ENCODE results near the gene FN3KRP. TPM values are rescaled to one million over a fixed set of nuclear protein-coding genes. Genes with fewer than 3 reads are reported as not detected.

The FN3KRP gene
- total and polyA plus RNA-seq, 2 experiments from 2014 or later = 17.0 to 27.4 TPM

DNA sequence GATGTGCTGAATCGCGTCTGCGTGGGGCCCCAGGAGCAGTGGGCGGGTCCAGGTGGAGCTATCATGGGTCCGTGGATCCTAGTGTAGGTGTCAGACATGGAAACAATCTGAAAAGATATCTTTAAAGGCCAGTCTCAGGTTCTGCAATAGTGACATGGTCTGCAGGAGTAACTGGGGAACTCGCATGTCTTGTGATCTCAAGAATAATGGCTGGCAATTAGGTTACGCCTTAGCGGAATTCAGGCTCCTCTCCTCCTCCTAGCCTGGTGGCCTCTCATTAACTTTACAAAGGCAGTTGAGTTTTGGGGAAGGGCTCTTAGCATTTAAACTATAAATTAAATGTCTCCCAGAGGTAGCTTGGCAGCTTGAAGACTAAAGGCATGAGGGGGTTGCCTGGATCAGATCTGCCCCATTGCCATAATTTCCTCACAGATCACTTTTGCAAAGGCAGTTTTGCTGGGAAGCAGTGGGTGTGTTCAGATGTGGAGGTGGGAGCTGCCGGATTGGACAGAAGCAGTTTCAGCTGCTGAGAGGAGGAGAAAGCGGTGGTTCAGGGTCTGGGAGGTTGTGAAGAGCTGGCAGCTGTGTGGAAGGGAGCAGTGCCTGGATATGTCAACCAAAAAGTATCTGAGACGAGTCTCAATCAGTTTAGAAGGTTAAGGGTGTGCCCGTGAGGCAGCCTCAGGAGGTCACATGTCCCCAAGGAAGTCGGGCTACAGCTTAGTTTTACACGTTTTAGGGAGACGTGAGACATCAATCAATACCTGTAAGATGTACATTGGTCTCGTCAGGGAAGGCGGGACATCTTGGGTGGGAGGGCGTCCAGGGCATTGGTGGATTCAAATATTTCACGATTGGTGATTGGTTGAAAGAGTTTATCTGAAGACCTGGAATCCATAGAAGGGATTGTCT is 38.0 kb downstream of the FN3KRP start:
- TF ChIP-seq, protein P1, sequence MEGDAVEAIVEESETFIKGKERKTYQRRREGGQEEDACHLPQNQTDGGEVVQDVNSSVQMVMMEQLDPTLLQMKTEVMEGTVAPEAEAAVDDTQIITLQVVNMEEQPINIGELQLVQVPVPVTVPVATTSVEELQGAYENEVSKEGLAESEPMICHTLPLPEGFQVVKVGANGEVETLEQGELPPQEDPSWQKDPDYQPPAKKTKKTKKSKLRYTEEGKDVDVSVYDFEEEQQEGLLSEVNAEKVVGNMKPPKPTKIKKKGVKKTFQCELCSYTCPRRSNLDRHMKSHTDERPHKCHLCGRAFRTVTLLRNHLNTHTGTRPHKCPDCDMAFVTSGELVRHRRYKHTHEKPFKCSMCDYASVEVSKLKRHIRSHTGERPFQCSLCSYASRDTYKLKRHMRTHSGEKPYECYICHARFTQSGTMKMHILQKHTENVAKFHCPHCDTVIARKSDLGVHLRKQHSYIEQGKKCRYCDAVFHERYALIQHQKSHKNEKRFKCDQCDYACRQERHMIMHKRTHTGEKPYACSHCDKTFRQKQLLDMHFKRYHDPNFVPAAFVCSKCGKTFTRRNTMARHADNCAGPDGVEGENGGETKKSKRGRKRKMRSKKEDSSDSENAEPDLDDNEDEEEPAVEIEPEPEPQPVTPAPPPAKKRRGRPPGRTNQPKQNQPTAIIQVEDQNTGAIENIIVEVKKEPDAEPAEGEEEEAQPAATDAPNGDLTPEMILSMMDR (IDR thresholded peaks at IDR 0.05; ENCODE audit: poor library complexity) = no peak
- TF ChIP-seq EZH2phosphoT487 (IDR thresholded peaks at IDR 0.05; ENCODE audit: low read depth, severe bottlenecking, unreplicated experiment) (no peak), EZH2 (IDR thresholded peaks at IDR 0.05; ENCODE audit: borderline replicate concordance) (no peak)
- H3K4me1 ChIP-seq (ENCODE audit: insufficient read depth) = peaks cover 8% of the 10 kb centered on the region
- H3K4me2 ChIP-seq = no peak overlapping the region
- H3K4me3 ChIP-seq = no peak overlapping the region
- no peaks in the 10 kb centered on the region for H3K9me2 ChIP-seq (replicated peaks; ENCODE audit: insufficient read depth)
- no peak for DNase-seq (ENCODE audit: low spot score)
- WGBS (ENCODE audit: low lambda C conversion rate, missing lambda C conversion rate) = 75% methylated on average over 19 of the region's 19 CpGs
- H3K9me3 ChIP-seq (ENCODE audit: low read depth) = no peaks in the 10 kb centered on the region
- H2AFZ ChIP-seq = no peak overlapping the region
- H3K36me3 ChIP-seq (replicated peaks; ENCODE audit: insufficient read depth, low read depth) = no peaks in the 10 kb centered on the region
- H3K27ac ChIP-seq = no peak overlapping the region
- peaks cover 37% of the 10 kb centered on the region for H3K79me2 ChIP-seq
- H3K27me3 ChIP-seq = no peaks in the 10 kb centered on the region
- H4K20me1 ChIP-seq (ENCODE audit: insufficient read depth, poor library complexity, severe bottlenecking) = peaks cover 9% of the 10 kb centered on the region

DNA sequence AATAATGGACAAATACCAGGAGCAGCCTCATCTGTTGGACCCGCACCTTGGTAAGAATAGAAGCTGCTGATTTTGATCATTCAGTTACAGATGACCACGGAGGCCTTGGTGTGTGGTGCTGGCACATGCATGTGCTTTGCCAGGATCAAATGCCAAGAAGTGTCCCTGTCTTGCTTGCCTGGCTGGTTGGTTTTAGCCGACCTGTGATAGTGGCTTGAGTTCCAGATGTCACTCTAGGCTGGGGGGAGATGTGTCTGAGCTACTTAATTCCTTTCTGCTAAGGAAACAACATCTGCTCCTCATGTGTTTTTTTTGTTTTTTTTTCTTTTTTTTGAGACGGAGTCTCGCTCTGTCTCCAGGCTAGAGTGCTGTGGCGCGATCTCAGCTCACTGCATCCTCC is 39.7 kb downstream of the FN3KRP start:
- Histone ChIP-seq H3K27ac (no peak overlapping the region), H3K79me2 (peaks cover 39% of the 10 kb centered on the region)
- 93% methylated on average over 7 of the region's 7 CpGs for WGBS (ENCODE audit: low lambda C conversion rate, missing lambda C conversion rate)

DNA sequence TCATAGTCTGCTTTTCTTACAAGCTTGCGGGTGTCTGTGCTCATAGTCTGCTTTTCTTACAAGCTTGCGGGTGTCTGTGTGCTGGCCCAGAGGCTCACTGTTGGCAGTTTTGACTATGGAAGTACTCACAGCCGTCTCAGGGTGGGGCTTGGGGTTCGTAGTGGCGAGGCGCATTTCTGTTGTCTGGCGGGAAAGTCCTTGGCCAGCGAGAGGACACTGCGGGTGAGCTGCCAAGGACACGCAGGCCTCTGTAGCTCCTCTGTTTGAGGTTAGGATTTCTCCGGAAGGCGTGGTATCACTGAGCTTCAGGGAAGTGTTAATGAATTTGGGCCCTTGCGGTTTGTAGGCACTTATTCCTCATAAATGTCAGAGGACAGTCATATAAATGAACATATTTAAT is 48.9 kb downstream of the FN3KRP start:
- H3K4me2 ChIP-seq = no peak overlapping the region
- no peak overlapping the region for H3K27ac ChIP-seq
- no peak for DNase-seq (ENCODE audit: low spot score)
- H3K9me2 ChIP-seq (replicated peaks; ENCODE audit: insufficient read depth) = no peaks in the 10 kb centered on the region
- TF ChIP-seq, protein P1 (IDR thresholded peaks at IDR 0.05; ENCODE audit: poor library complexity) = no peak
- TF ChIP-seq EZH2phosphoT487 (IDR thresholded peaks at IDR 0.05; ENCODE audit: low read depth, severe bottlenecking, unreplicated experiment) = no peak
- TF ChIP-seq EZH2 (IDR thresholded peaks at IDR 0.05; ENCODE audit: borderline replicate concordance) = no peak
- no peaks in the 10 kb centered on the region for H4K20me1 ChIP-seq (ENCODE audit: insufficient read depth, poor library complexity, severe bottlenecking)
- no peaks in the 10 kb centered on the region for H3K27me3 ChIP-seq
- H3K79me2 ChIP-seq = peaks cover 7% of the 10 kb centered on the region
- no peaks in the 10 kb centered on the region for H3K4me1 ChIP-seq (ENCODE audit: insufficient read depth)
- H2AFZ ChIP-seq = no peak overlapping the region
- WGBS (ENCODE audit: low lambda C conversion rate, missing lambda C conversion rate) = 92% methylated on average over 13 of the region's 13 CpGs
- H3K4me3 ChIP-seq = no peak overlapping the region
- no peaks in the 10 kb centered on the region for H3K9me3 ChIP-seq (ENCODE audit: low read depth)
- H3K36me3 ChIP-seq (replicated peaks; ENCODE audit: insufficient read depth, low read depth) = no peaks in the 10 kb centered on the region

More for the DNA sequence above, 39.7 kb downstream of the FN3KRP start:
- H3K9me3 ChIP-seq (ENCODE audit: low read depth) = no peaks in the 10 kb centered on the region
- no peak for DNase-seq (ENCODE audit: low spot score)
- H3K27me3 ChIP-seq = no peaks in the 10 kb centered on the region
- H3K9me2 ChIP-seq (replicated peaks; ENCODE audit: insufficient read depth) = no peaks in the 10 kb centered on the region
- peaks cover 9% of the 10 kb centered on the region for H4K20me1 ChIP-seq (ENCODE audit: insufficient read depth, poor library complexity, severe bottlenecking)
- no peak overlapping the region for H2AFZ ChIP-seq
- H3K36me3 ChIP-seq (replicated peaks; ENCODE audit: insufficient read depth, low read depth) = no peaks in the 10 kb centered on the region
- no peak overlapping the region for H3K4me2 ChIP-seq
- H3K4me3 ChIP-seq = no peak overlapping the region
- H3K4me1 ChIP-seq (ENCODE audit: insufficient read depth) = peaks cover 8% of the 10 kb centered on the region
- no peak for TF ChIP-seq EZH2 (IDR thresholded peaks at IDR 0.05; ENCODE audit: borderline replicate concordance)
- TF ChIP-seq EZH2phosphoT487 (IDR thresholded peaks at IDR 0.05; ENCODE audit: low read depth, severe bottlenecking, unreplicated experiment) = no peak
- TF ChIP-seq, protein P1 (IDR thresholded peaks at IDR 0.05; ENCODE audit: poor library complexity) = no peak

Measured in hepatocyte (in vitro differentiated cells).